BJ (cell line): ENCODE results near the gene ZFYVE21. TPM values are rescaled to one million over a fixed set of nuclear protein-coding genes. Genes with fewer than 3 reads are reported as not detected.
A peak's percentile ranks its signal among the peaks of the same experiment; 100 is the strongest.

Source experiments
- CTCF ChIA-PET: fragments of 350-600 bp; formaldehyde crosslinking; extraction: SDS; loops from one replicate; lab custom pipeline; 2021; ENCODE audit warnings: antibody characterized with exemption, inconsistent platforms; lab: Yijun Ruan, JAX
- POLR2A ChIA-PET: fragments of 300-600 bp; sonication (Branson Sonifier 250); formaldehyde crosslinking; extraction: SDS; loops from one replicate; lab custom pipeline; 2021; ENCODE audit warnings: antibody characterized with exemption; lab: Charles Lee
- DNase-seq: peaks from one replicate; pipeline ENCODE4 v3.0.0-alpha.2; 2011; ENCODE audit warnings: low read depth
- H3K27me3 ChIP-seq: 2 replicates; pipeline ENCODE4 v1.6.0; 2011; ENCODE audit warnings: low read length; ENCODE audit not compliant: control insufficient read depth, insufficient read depth
- H3K36me3 ChIP-seq: 2 replicates; pipeline ENCODE4 v1.5.1; 2011; ENCODE audit warnings: low read length; ENCODE audit not compliant: control insufficient read depth, insufficient read depth
- H3K4me3 ChIP-seq: 2 replicates; pipeline ENCODE4 v1.5.1; 2011; ENCODE audit warnings: low read depth, mild to moderate bottlenecking, control low read depth, low read length
- CTCF ChIP-seq: IDR thresholded peaks from 2 replicates; pipeline ENCODE4 v1.5.1; 2011; ENCODE audit warnings: low read depth, mild to moderate bottlenecking, control low read depth, inconsistent platforms, low read length, moderate library complexity; ENCODE audit not compliant: insufficient read depth
- polyA minus RNA-seq: library from RNA; depleted of rRNA, polyadenylated mRNA; stranded (reverse); fragments of >200 nt; gene quantifications from 2 replicates; pipeline ENCODE4 v1.2.3, GENCODE V29; 2011; rRNA and poly(A)+ RNA removed
- polyA plus RNA-seq: library from polyadenylated mRNA; depleted of rRNA; stranded (reverse); fragments of >200 nt; gene quantifications from 2 replicates; pipeline ENCODE4 v1.2.3, GENCODE V29; 2011; rRNA removed

The ZFYVE21 gene
- polyA plus RNA-seq (77.6 and 84.0 TPM in 2 replicates), polyA minus RNA-seq (19.3 and 26.3 TPM in 2 replicates)

DNA sequence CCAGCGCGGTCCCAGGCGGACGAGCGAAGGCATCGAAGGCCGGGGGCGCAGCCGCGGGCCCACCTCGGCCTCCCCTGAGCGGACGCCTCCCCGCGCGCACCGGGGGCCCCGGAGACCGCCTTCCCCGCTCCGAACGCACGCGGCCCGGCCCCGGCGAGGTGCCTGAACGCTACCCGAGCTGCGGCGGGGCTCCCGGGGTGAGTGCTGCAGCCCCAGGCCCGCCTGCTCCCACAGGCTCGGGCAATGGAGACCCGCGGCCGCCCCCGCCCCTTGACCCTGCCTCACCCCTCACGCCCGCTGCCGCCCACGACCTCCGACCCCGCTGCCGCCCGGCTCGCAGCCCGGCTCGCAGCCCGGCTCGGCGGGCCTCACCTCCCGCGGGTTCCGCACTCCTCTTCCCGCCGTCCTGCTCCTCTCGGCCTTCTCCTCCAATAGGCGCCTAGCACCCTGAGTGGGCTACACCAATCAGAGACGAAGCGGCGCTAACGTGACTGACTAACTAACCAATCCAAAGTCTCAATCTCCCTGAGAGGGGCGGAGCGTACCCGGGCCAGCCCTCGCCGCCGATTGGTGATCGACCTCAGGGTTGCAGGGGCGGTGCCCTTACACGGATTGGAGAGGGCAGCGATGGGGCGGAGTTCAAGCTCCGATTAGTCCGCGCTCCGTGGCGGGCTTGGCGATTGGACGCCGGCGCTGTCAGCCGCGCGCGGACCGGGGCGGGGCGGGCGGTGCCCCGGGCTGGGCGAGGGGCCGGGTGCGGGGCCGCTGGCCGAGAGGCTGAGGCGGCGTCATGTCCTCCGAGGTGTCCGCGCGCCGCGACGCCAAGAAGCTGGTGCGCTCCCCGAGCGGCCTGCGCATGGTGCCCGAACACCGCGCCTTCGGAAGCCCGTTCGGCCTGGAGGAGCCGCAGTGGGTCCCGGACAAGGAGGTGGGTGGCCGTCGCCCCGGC lies at the start of gene ZFYVE21, which contains the start of gene XRCC3:
TSS of gene ZFYVE21 (plus strand) at position 759 of the 949 bp plus-strand sequence. CDS start at position 791, 32 bp downstream.
TSS of gene XRCC3 (minus strand) at position 400 of the 949 bp plus-strand sequence. CDS start 4,364 bp downstream, outside the sequence.
- ChIA-PET POLR2A (interaction anchor here (0.8 kb wide), 1 partner anchor 11 kb away, joined by 4 read pairs; no protein-coding TSS in a partner anchor), CTCF (interaction anchor here (1.0 to 1.6 kb wide), 2 partner anchors 29 to 93 kb away, joined by 3 to 4 read pairs; no protein-coding TSS in a partner anchor)

GRCh38 chr14:103667671-103668070 lies 47.9 kb upstream of the ZFYVE21 start:
- H3K4me3 ChIP-seq = no peak overlapping the region
- ChIA-PET POLR2A (no interaction called here), CTCF (interaction anchor here (0.6 kb wide), 1 partner anchor 15 kb away, joined by 4 read pairs; no protein-coding TSS in a partner anchor)
- no peak for DNase-seq
- H3K27me3 ChIP-seq = no peaks in the 10 kb centered on the region
- TF ChIP-seq CTCF = no peak
- H3K36me3 ChIP-seq = peaks cover 15% of the 10 kb centered on the region

More for the DNA sequence above, at the start of gene ZFYVE21, which contains the start of gene XRCC3:
- Histone ChIP-seq H3K27me3 (no peaks in the 10 kb centered on the region), H3K36me3 (peaks cover 2% of the 10 kb centered on the region; the same call in 1 of the 2 replicates), H3K4me3 (peak within 1 kb of the TSS; percentile 81)
- peak; percentile 97 for DNase-seq
- TF ChIP-seq CTCF = no peak

- no peaks in the 10 kb centered on the region for H3K27me3 ChIP-seq
- ChIA-PET CTCF (interaction anchor here (0.6 kb wide), 1 partner anchor 14 kb away, joined by 4 read pairs; no protein-coding TSS in a partner anchor), POLR2A (no interaction called here)
- peaks cover 17% of the 10 kb centered on the region for H3K36me3 ChIP-seq
- no peak overlapping the region for H3K4me3 ChIP-seq
- no peak for TF ChIP-seq CTCF
- no peak for DNase-seq
Observed at GRCh38 chr14:103668117-103668516, 47.5 kb upstream of the ZFYVE21 start.

- Histone ChIP-seq H3K27me3 (no peaks in the 10 kb centered on the region), H3K4me3 (no peak overlapping the region), H3K36me3 (peaks cover 20% of the 10 kb centered on the region)
- TF ChIP-seq CTCF = no peak
- ChIA-PET CTCF (no interaction called here), POLR2A (no interaction called here)
- no peak for DNase-seq
Observed at GRCh38 chr14:103669370-103669769, 46.2 kb upstream of the ZFYVE21 start.

- ChIA-PET POLR2A (no interaction called here), CTCF (no interaction called here)
- no peak overlapping the region for H3K4me3 ChIP-seq
- no peak for TF ChIP-seq CTCF
- H3K27me3 ChIP-seq = no peaks in the 10 kb centered on the region
- no peak for DNase-seq
- peaks cover 33% of the 10 kb centered on the region for H3K36me3 ChIP-seq
Observed at GRCh38 chr14:103671911-103672310, 43.7 kb upstream of the ZFYVE21 start.
